K562 (cell line): ENCODE measurements around the gene TLE4. TPM values are rescaled to one million over a fixed set of nuclear protein-coding genes. Genes with fewer than 3 reads are reported as not detected.

Experiments used
- ATAC-seq: fragments of 200-7000 bp; cut with Tn5 transposase; 3 replicates; pipeline ENCODE4 v1.9.1; 2020; ENCODE audit warnings: moderate library complexity
- BruUV-seq: library from RNA; stranded (reverse); fragments of 400-500 nt; replicated peaks from 2 replicates; lab custom pipeline; 2021; lab: Mats Ljungman, UMichigan
- CTCF ChIA-PET: fragments of 300-600 bp; formaldehyde crosslinking; extraction: SDS; loops from one replicate; lab custom pipeline; 2021; ENCODE audit warnings: low intra/inter-chr PET ratio; lab: Yijun Ruan, JAX
- POLR2A ChIA-PET: fragments of 300-600, 350-650 bp; sonication (Branson Sonifier 250); formaldehyde crosslinking; extraction: SDS; loops from one replicate; lab custom pipeline; 2021; ENCODE audit warnings: antibody characterized with exemption, inconsistent platforms; lab: Yijun Ruan, JAX
- DNase-seq, 4 experiments: peaks; one replicate each; pipeline versions ENCODE4 v3.0.0 to v3.0.0-alpha.2; 2011 to 2018; ENCODE audit warnings: low spot score in 3 of 4, mixed read lengths in 3 of 4; ENCODE audit errors: extremely low read depth in 1 of 4
- FAIRE-seq: peaks from 2 replicates; lab custom pipeline; 2011; peaks lifted over from hg19 to GRCh38; lab: Jason Lieb, UNC
- H2AFZ ChIP-seq: 2 replicates; pipeline ENCODE4 v1.6.0; 2011; ENCODE audit warnings: low read depth, low read length, control low read depth, inconsistent platforms
- H3K27ac ChIP-seq: fragments of 200-600 bp; 3 replicates; pipeline ENCODE4 v1.8.0; 2011; ENCODE audit warnings: low read depth, mild to moderate bottlenecking, control low read depth, inconsistent platforms, low read length, moderate library complexity, mixed read lengths; ENCODE audit errors: extremely low read depth
- H3K27me3 ChIP-seq, 2 experiments: fragments of 300-600 bp in 1 of 2; 2 replicates in 1 of 2; 3 replicates in 1 of 2; pipeline versions ENCODE4 v1.6.0 to v1.8.0; 2011; ENCODE audit warnings: inconsistent platforms in 2 of 2, low read length in 2 of 2, mild to moderate bottlenecking in 1 of 2, mixed read lengths in 1 of 2, moderate library complexity in 1 of 2; ENCODE audit not compliant: control insufficient read depth in 2 of 2, insufficient read depth in 2 of 2
- H3K36me3 ChIP-seq: fragments of 300-600 bp; 3 replicates; pipeline ENCODE4 v1.8.0; 2011; ENCODE audit warnings: mild to moderate bottlenecking, low read length, inconsistent platforms; ENCODE audit not compliant: control insufficient read depth, insufficient read depth
- H3K4me1 ChIP-seq, 2 experiments: fragments of 200-600 bp in 1 of 2; replicated peaks in 1 of 2; 2 replicates in 1 of 2; 3 replicates in 1 of 2; pipeline versions ENCODE4 v1.5.1 to v1.8.0; 2011; ENCODE audit warnings: inconsistent platforms in 2 of 2, low read length in 2 of 2, mild to moderate bottlenecking in 1 of 2, mixed read lengths in 1 of 2, moderate library complexity in 1 of 2; ENCODE audit not compliant: control insufficient read depth in 2 of 2, insufficient read depth in 2 of 2
- H3K4me2 ChIP-seq: 2 replicates; pipeline ENCODE4 v1.6.1; 2011; ENCODE audit warnings: low read length, control low read depth, inconsistent platforms, mixed read lengths; ENCODE audit not compliant: insufficient read depth
- H3K4me3 ChIP-seq: fragments of 200-600 bp; sonication (generic), shearing (Covaris generic); 2 replicates; pipeline ENCODE4 v1.5.1; 2016; ENCODE audit warnings: control low read depth, inconsistent platforms
- H3K79me2 ChIP-seq: fragments of 200-600 bp; 3 replicates; pipeline ENCODE4 v1.8.0; 2011; ENCODE audit warnings: low read length, inconsistent platforms; ENCODE audit not compliant: control insufficient read depth, insufficient read depth
- H3K9ac ChIP-seq, 2 experiments: 2 replicates each; pipeline versions ENCODE4 v1.6.0 to v1.6.1; 2011; ENCODE audit warnings: low read depth in 2 of 2, low read length in 2 of 2, control low read depth in 1 of 2, inconsistent platforms in 1 of 2, mild to moderate bottlenecking in 1 of 2, mixed read lengths in 1 of 2; ENCODE audit not compliant: insufficient read depth in 1 of 2
- H3K9me1 ChIP-seq: one replicate; pipeline ENCODE4 v1.6.0; 2011; ENCODE audit warnings: inconsistent platforms, mild to moderate bottlenecking, low read length, moderate library complexity; ENCODE audit not compliant: control insufficient read depth, insufficient read depth
- H3K9me3 ChIP-seq: replicated peaks from 2 replicates; pipeline ENCODE4 v1.5.1; 2011; ENCODE audit warnings: low read depth, low read length, inconsistent platforms; ENCODE audit not compliant: control insufficient read depth, insufficient read depth
- H4K20me1 ChIP-seq: replicated peaks from 2 replicates; pipeline ENCODE4 v1.6.1; 2011; ENCODE audit warnings: low read length, inconsistent platforms, mixed read lengths; ENCODE audit not compliant: control insufficient read depth, insufficient read depth
- CBFB ChIP-seq: sonication (generic); formaldehyde crosslinking; IDR thresholded peaks from 2 replicates; pipeline ENCODE4 v1.4.0; 2020; ENCODE audit warnings: mild to moderate bottlenecking, missing genetic modification reagents
- CREB1 ChIP-seq, 2 experiments: sonication (generic) in 1 of 2; formaldehyde crosslinking in 1 of 2; IDR thresholded peaks; 2 replicates each; pipeline versions ENCODE4 v1.6.1 to v1.8.0; 2012 to 2022; ENCODE audit warnings: inconsistent platforms in 1 of 2, mild to moderate bottlenecking in 1 of 2, missing genetic modification reagents in 1 of 2, moderate library complexity in 1 of 2
- EWSR1 ChIP-seq: fragments of 450-650 bp; IDR thresholded peaks from 2 replicates; pipeline ENCODE4 v1.6.1; 2018; ENCODE audit warnings: borderline replicate concordance, mild to moderate bottlenecking, low read depth, moderate library complexity; ENCODE audit not compliant: partially characterized antibody
- KLF13 ChIP-seq: fragments of 450-650 bp; IDR thresholded peaks from 2 replicates; pipeline ENCODE4 v1.6.1; 2016; ENCODE audit warnings: missing genetic modification characterization, low read depth, mild to moderate bottlenecking, missing compliant biosample characterization, moderate library complexity, borderline replicate concordance
- NR1H2 ChIP-seq: sonication (generic); formaldehyde crosslinking; IDR thresholded peaks from 2 replicates; pipeline ENCODE4 v1.4.0; 2020; ENCODE audit warnings: mild to moderate bottlenecking, missing genetic modification reagents
- PHB2 ChIP-seq: fragments of 450-650 bp; IDR thresholded peaks from 2 replicates; pipeline ENCODE4 v1.6.1; 2017; ENCODE audit warnings: low read depth
- POLR2A ChIP-seq: fragments of 450-650 bp; conservative IDR thresholded peaks from 2 replicates; pipeline ENCODE4 v1.6.1; 2016
- SIN3A ChIP-seq, 2 experiments: fragments of 150-350 bp in 1 of 2; IDR thresholded peaks; 2 replicates each; pipeline ENCODE4 v1.6.1; 2011 to 2016; ENCODE audit warnings: borderline replicate concordance in 2 of 2, low read depth in 2 of 2, low read length in 2 of 2, mild to moderate bottlenecking in 2 of 2, moderate library complexity in 2 of 2; ENCODE audit not compliant: control insufficient read depth in 1 of 2
- ZFP30 ChIP-seq: fragments of 250-450 bp; sonication (Bioruptor Pico); IDR thresholded peaks from 2 replicates; pipeline ENCODE4 v1.8.0; 2022; ENCODE audit warnings: moderate library complexity, mild to moderate bottlenecking, inconsistent platforms, borderline replicate concordance
- ZNF23 ChIP-seq: fragments of 250-450 bp; sonication (Bioruptor Pico); IDR thresholded peaks from 2 replicates; pipeline ENCODE4 v1.4.0; 2020; ENCODE audit warnings: mild to moderate bottlenecking
- ZNF75A ChIP-seq: fragments of 450-650 bp; formaldehyde crosslinking; IDR thresholded peaks from 2 replicates; pipeline ENCODE4 v1.4.0; 2020; ENCODE audit warnings: mild to moderate bottlenecking
- ZNF780A ChIP-seq: fragments of 250-450 bp; sonication (Bioruptor Pico); IDR thresholded peaks from 2 replicates; pipeline ENCODE4 v1.5.0; 2021; ENCODE audit warnings: mild to moderate bottlenecking
- WGBS: fragments of 100-300 bp; shearing (Covaris generic); methylation state at CpG from one replicate; pipeline ENCODE4 v1.1.6; 2016; ENCODE audit warnings: low coverage, mixed read lengths; ENCODE audit not compliant: insufficient coverage; ENCODE audit errors: missing lambda C conversion rate; 5-methylcytosine and 5-hydroxymethylcytosine counted together
- in situ Hi-C: fragments of 300-500 bp; cut with MboI; formaldehyde crosslinking; loops from 4 replicates; pipeline ENCODE4 v1.15.0; 2018; ENCODE audit warnings: inconsistent platforms, mixed read lengths
- intact Hi-C: fragments of 100-400 bp; cut with micrococcal nuclease; formaldehyde crosslinking; loops from 2 replicates; pipeline ENCODE4 v1.14.2; 2022
- polyA plus RNA-seq, 8 experiments: library from polyadenylated mRNA; depleted of rRNA in 4 of 8; stranded (reverse) in 5 of 8; unstranded in 3 of 8; fragments of >200 nt; fragmentation: Nextera tagmentation in 2 of 8; fragmentation: Illumina TruSeq in 1 of 8; extraction: Ambion mirVana in 2 of 8; extraction: Trizol in 1 of 8; gene quantifications; 2 replicates each; pipeline versions ENCODE4 v1.2.1 to v1.2.3, GENCODE V29; 2011 to 2014; ENCODE audit warnings: inconsistent platforms in 1 of 8, missing spikeins in 1 of 8
- total RNA-seq, 7 experiments: library from RNA; depleted of rRNA in 6 of 7; stranded (reverse); fragments of >200 nt in 6 of 7; fragmentation: Illumina TruSeq in 2 of 7; extraction: Trizol in 2 of 7; gene quantifications; 2 replicates each; pipeline versions ENCODE4 v1.2.1 to v1.2.3, GENCODE V29; 2011 to 2021; ENCODE audit warnings: low replicate concordance in 1 of 7
- TF ChIP-seq, protein P1 (sequence below): fragments of 250-450 bp; sonication (Bioruptor Pico); IDR thresholded peaks from 2 replicates; pipeline ENCODE4 v1.6.1; 2021; ENCODE audit warnings: mild to moderate bottlenecking

The TLE4 gene
- total and polyA plus RNA-seq, 9 of the 15 experiments (the other 6 are each of a cell fraction or from before 2014, with no cell fraction given) = 1.1 to 8.8 (median 5.7) TPM

- Histone ChIP-seq H3K27me3 (no peaks in the 10 kb centered on the region), H3K4me2 (no peak overlapping the region), H3K27ac (no peak overlapping the region), H3K9ac (no peak overlapping the region), H4K20me1 (no peaks in the 10 kb centered on the region), H3K9me1 (no peaks in the 10 kb centered on the region), H3K4me3 (no peak overlapping the region), H3K4me1 (no peaks in the 10 kb centered on the region), H3K9me3 (no peaks in the 10 kb centered on the region), H3K36me3 (no peaks in the 10 kb centered on the region), H2AFZ (no peak overlapping the region), H3K79me2 (no peaks in the 10 kb centered on the region)
- BruUV-seq = no TSS peak
- CTCF ChIA-PET = no interaction called here
- intact Hi-C loops (no loop called here), in situ Hi-C loops (no loop called here)
- ATAC-seq = no peak
- 13% methylated on average over 2 of the region's 2 CpGs for WGBS
- no peak for DNase-seq
- POLR2A ChIA-PET = no interaction called here
- no peak for FAIRE-seq
- TF ChIP-seq KLF13 (tag) (no peak), CREB1 (IDR thresholded peaks at IDR 0.05) (no peak), CREB1 (CRISPR knock-in tag; IDR thresholded peaks at IDR 0.05) (no peak), PHB2 (no peak), ZNF23 (CRISPR knock-in tag) (no peak), SIN3A (IDR thresholded peaks at IDR 0.05; ENCODE audit: borderline replicate concordance in 2 of 2, control insufficient read depth in 1 of 2, low read depth in 2 of 2, low read length in 2 of 2) (no peak), ZFP30 (CRISPR knock-in tag) (no peak), CBFB (CRISPR knock-in tag) (no peak), POLR2A (no peak), EWSR1 (no peak), ZNF75A (CRISPR knock-in tag) (no peak), ZNF780A (CRISPR knock-in tag) (no peak), NR1H2 (CRISPR knock-in tag) (no peak)
- TF ChIP-seq, protein P1, sequence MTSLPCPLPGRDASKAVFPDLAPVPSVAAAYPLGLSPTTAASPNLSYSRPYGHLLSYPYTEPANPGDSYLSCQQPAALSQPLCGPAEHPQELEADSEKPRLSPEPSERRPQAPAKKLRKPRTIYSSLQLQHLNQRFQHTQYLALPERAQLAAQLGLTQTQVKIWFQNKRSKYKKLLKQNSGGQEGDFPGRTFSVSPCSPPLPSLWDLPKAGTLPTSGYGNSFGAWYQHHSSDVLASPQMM (CRISPR knock-in tag) = no peak
Observed at GRCh38 chr9:79642671-79643070, 70.9 kb downstream of the TLE4 start.
